ENCODE data around the gene ZNF780B. TPM values are rescaled to one million over a fixed set of nuclear protein-coding genes. Genes with fewer than 3 reads are reported as not detected.

ZNF780B gene
- total RNA-seq, 4 donors from 2014 or later: 14.6 to 33.9 (median 17.0) TPM

DNA sequence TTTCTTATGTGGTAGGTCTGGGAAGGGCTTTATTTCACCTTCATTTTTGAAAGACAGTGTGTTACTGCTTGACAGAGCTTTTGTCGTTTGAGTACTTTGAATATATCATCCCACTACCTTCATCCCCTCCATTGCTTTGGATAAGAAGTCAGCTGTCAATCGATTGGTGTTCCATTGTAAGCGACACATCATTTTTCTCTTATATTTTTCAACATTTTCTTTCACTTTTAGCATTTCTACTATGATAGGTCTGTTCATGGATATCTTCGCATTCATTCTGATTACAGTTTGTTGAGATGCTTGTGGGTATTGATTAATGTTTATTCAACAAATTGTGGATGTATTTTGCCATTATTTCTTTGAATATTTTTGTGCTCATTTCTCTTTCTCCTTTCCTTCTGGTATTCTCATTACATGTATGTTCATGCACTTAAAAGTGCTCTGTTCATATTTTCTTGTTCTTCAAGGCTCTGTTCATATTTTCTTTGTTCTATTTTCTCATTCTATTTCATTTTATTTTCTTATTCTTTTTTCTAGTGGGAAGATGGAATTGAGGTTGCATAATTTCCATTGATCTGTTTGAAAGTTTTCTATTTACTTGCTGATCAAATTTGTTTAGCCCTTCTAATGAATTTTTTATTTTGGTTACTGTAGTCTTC, 30.0 kb downstream of the ZNF780B start:
- Histone ChIP-seq H3K4me1 (no peaks in the 10 kb centered on the region), H3K27ac (no peak overlapping the region), H3K36me3 (peaks cover 0 to 20% (median 0%) of the 10 kb centered on the region in 3 donors), H3K27me3 (no peaks in the 10 kb centered on the region), H3K4me3 (no peak overlapping the region), H3K9me3 (peaks cover 0 to 98% (median 39%) of the 10 kb centered on the region in 4 donors)
- DNase-seq (ENCODE audit: low spot score in 2 of 2): no peak
- no peak for TF ChIP-seq POLR2A (IDR thresholded peaks at IDR 0.05)
- no peak for TF ChIP-seq EP300 (IDR thresholded peaks at IDR 0.05)
- TF ChIP-seq CTCF (IDR thresholded peaks at IDR 0.05): no peak
- 95 to 96% methylated on average over 4 of the region's 4 CpGs for WGBS, 2 donors

DNA sequence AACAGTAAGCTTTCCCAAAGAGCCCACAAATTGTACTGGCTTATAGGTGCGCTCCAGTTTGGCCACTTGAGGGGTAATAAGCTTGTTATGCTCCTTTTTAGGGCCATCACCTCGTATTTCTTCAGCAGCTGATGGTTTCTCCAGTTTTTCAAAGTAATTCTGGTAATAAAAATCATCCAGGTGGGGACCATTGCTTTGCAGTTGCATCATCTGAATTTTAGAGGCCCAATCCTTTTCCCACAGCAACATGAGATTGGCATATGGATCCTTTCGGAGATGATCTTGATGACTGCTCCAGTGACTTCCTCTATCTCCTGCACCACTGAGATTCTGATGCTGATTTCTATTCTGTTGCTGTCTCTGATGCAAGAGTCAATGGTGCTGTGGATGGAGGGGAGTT, 32.1 kb downstream of the ZNF780B start:
- WGBS, 2 donors: 88 to 90% methylated on average over 3 of the region's 3 CpGs
- TF ChIP-seq CTCF (IDR thresholded peaks at IDR 0.05) (no peak), POLR2A (IDR thresholded peaks at IDR 0.05) (no peak), EP300 (IDR thresholded peaks at IDR 0.05) (no peak)
- peaks cover 0 to 93% (median 29%) of the 10 kb centered on the region in 4 donors for H3K9me3 ChIP-seq

GRCh38 chr19:40013991-40014390, 42.0 kb downstream of the ZNF780B start:
- Histone ChIP-seq H3K4me3 (no peak overlapping the region), H3K27ac (no peak overlapping the region), H3K27me3 (no peaks in the 10 kb centered on the region), H3K9me3 (peaks cover 0 to 96% (median 33%) of the 10 kb centered on the region in 4 donors), H3K4me1 (no peaks in the 10 kb centered on the region), H3K36me3 (peaks cover 0 to 88% (median 8%) of the 10 kb centered on the region in 3 donors)
- 93 to 96% methylated on average over 4 of the region's 4 CpGs for WGBS, 2 donors
- no peak for DNase-seq (ENCODE audit: low spot score in 2 of 2)
- TF ChIP-seq CTCF (IDR thresholded peaks at IDR 0.05) (no peak), POLR2A (IDR thresholded peaks at IDR 0.05) (no peak), EP300 (IDR thresholded peaks at IDR 0.05) (no peak)

More for the DNA sequence above, 32.1 kb downstream of the ZNF780B start:
- no peaks in the 10 kb centered on the region for H3K4me1 ChIP-seq
- no peaks in the 10 kb centered on the region for H3K27me3 ChIP-seq
- no peak for DNase-seq (ENCODE audit: low spot score in 2 of 2)
- peaks cover 0 to 29% (median 0%) of the 10 kb centered on the region in 3 donors for H3K36me3 ChIP-seq
- H3K27ac ChIP-seq: no peak overlapping the region
- no peak overlapping the region for H3K4me3 ChIP-seq

- H3K27ac ChIP-seq: no peak overlapping the region
- H3K27me3 ChIP-seq: no peaks in the 10 kb centered on the region
- H3K9me3 ChIP-seq: peaks cover 0 to 56% (median 14%) of the 10 kb centered on the region in 4 donors
- H3K4me3 ChIP-seq: no peak overlapping the region
- no peak for TF ChIP-seq CTCF (IDR thresholded peaks at IDR 0.05)
- TF ChIP-seq POLR2A (IDR thresholded peaks at IDR 0.05): no peak
- no peak for TF ChIP-seq EP300 (IDR thresholded peaks at IDR 0.05)
- peaks cover 0 to 90% (median 18%) of the 10 kb centered on the region in 3 donors for H3K36me3 ChIP-seq
- H3K4me1 ChIP-seq: no peaks in the 10 kb centered on the region
- no peak for DNase-seq (ENCODE audit: low spot score in 2 of 2)
Observed at GRCh38 chr19:40009674-40010073, 46.4 kb downstream of the ZNF780B start.

DNA sequence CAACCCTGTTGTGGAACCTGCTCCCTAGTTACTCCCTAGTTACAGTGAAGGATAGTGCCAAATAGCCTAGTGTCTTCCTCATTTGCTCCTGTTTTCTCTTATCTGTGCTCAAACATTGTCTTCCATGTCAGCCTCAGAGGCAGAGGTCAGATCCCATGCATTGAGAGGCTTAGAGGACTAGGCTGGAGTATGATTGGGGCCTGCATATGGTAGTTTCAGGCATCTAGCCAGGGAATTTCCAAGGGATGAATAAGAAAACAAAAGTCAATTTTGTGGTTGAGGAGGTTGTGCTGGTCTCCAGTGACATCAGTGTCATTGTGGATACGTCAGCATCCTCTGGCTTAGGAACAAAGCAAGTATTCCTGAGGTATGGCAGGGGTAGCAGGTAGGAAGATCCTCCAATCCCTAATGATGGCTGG, 49.7 kb downstream of the ZNF780B start:
- DNase-seq (ENCODE audit: low spot score in 2 of 2): no peak
- 21 to 61% methylated on average over 1 of the region's 1 CpG for WGBS, 2 donors
- Histone ChIP-seq H3K36me3 (peaks cover 0 to 61% (median 10%) of the 10 kb centered on the region in 3 donors), H3K4me3 (no peak overlapping the region), H3K27ac (no peak overlapping the region), H3K27me3 (no peaks in the 10 kb centered on the region), H3K9me3 (peaks cover 0 to 22% (median 3%) of the 10 kb centered on the region in 4 donors), H3K4me1 (no peaks in the 10 kb centered on the region)
- TF ChIP-seq POLR2A (IDR thresholded peaks at IDR 0.05) (no peak), CTCF (IDR thresholded peaks at IDR 0.05) (no peak)
